Stimulated activated CD8-positive, alpha-beta memory T cell treated with anti-CD3 and anti-CD28 coated beads, Interleukin-7, amount 100 ng/mL, for 1 hour (primary cell): ENCODE measurements around the gene CNNM4.

Source experiments
- DNase-seq, 2 donors: peaks; one replicate each; pipeline ENCODE4 v3.0.0-alpha.2; 2020; ENCODE audit warnings: low read depth in 2 of 2

CNNM4 gene

DNA sequence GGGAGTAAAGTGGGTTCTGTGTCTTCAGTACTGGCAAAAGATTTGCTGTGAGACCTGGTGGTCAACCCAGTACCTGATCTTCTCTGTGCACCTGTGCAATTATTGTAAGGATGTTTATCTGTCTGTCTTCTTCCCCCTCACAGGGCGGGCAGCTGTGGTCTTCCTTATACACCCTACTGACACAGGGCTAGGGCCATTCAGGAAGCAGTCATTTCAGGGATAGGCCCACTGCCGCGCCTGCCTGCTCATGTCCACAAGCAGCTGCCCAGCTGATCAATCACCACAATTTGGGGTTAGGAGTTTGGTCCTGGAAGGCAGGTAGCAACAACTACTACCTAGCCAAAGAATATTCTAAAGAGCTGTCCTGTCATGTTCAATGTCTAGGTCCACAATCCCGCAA, 1.2 kb upstream of the CNNM4 start:
- DNase-seq, result no peak

DNA sequence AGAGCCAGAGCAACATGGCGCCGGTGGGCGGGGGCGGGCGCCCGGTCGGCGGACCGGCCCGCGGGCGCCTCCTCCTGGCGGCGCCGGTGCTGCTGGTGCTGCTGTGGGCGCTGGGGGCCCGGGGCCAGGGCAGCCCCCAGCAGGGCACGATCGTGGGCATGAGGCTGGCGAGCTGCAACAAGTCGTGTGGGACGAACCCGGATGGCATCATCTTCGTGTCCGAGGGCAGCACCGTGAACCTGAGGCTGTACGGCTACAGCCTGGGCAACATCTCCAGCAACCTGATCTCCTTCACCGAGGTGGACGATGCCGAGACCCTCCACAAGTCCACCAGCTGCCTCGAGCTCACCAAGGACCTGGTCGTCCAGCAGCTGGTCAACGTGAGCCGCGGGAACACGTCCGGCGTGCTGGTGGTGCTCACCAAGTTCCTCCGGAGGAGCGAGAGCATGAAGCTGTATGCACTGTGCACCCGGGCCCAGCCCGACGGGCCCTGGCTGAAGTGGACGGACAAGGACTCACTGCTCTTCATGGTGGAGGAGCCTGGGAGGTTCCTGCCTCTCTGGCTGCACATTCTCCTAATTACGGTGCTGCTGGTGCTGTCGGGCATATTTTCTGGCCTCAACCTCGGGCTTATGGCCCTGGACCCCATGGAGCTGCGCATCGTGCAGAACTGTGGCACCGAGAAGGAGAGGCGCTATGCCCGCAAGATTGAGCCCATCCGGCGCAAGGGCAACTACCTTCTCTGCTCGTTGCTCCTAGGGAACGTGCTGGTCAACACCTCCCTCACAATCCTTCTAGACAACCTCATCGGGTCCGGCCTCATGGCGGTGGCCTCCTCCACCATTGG, 507 bp downstream of the CNNM4 start:
- DNase-seq, result no peak

DNA sequence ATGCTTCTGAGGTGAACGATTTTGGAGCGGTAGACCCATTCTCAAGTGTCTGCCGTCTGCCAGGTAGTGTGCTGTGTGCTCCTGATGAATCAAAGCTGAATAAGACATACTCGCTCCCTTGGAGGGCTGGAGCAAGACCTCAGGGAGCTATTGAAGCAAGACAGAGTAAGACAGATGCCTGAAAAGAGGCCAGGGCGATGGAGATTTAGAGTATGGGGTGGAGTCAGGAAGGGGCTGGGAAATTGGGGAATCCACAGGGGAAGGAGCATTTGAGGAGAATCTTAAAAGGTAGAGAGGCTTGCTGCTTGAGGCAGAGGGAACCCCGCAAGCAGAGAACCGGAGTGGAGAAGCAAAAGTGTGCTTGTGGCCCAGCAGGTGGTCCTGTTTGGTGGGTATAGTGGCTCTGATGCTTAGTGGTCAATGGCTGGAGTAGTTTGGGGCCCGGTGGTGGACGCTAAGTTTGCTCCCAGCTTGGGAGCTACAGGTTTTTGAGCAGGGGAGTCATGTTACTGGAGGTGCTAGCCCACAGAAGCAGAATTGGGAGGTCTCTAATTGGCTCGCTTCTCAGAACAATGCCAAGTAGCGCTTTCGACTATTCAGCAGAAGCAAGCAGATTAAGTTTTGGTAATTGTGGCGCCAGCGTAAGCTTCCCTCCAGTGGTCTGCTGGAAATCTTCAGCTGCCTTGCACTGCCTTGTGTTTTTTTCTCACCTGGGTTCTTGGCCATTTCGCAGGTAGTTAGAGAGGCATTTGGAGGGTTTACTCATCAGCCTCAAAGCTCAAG, 2.0 kb downstream of the CNNM4 start:
- DNase-seq, result no peak

GRCh38 chr2:96763511-96764252, 3.0 kb downstream of the CNNM4 start:
- no peak for DNase-seq

- no peak for DNase-seq
Measured at GRCh38 chr2:96764253-96764637, 3.5 kb downstream of the CNNM4 start.

DNA sequence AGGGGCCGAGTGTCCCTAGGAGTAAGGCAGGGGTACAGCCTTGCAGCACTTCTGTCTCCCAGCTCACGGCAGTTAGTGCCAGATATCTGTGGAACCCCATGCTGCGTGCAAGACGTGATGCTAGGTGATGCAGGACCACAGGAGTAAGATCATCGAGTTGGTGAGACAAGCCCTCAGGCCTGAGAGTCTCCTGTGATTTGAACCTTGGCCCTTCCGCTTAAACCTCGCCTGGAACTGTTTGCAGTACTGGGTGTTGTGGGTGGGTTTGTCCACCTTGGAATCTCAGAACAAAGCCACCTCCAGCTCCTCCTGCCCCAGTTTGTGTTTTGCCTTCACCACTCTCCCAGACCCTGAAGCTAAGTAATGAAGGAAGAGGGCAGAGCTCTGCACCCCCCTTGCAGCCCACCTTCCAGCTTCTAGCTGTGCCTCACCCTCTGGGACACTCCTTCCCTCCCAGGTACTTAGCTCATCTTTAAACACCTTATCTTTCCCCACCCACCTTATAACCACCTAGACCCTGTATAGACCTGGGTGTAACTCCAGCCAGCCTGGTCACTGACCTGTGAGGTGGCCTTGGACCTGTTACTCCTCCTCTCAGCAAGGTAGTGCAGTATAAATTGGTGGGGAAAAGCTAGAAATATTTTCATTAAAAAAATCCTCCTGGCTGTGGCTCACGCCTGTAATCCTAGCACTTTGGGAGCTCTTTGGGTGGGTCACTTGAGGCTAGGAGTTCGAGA, 6.6 kb downstream of the CNNM4 start:
- no peak for DNase-seq

- no peak for DNase-seq
Measured at GRCh38 chr2:96768083-96768561, 7.4 kb downstream of the CNNM4 start.

DNA sequence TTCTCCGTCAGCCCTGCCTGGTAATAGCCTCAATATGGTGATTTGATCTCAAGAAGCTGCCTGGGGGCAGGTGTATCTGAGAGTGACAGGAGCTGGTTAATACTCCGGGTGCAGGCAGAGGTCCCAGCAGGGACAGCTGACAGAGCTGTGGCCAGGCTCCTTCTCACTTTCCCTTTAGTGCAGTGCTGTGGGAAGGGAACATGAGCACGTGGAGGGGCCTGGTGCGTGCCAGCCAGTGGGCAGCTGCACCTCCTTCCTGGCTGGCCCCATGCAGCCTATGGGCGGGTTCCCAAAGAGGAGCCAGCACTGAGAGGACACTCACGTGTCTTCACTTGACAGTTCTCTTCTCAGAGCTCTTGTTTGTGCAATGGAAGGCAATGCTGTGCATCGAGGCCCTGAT, 9.1 kb downstream of the CNNM4 start:
- DNase-seq, result no peak

DNA sequence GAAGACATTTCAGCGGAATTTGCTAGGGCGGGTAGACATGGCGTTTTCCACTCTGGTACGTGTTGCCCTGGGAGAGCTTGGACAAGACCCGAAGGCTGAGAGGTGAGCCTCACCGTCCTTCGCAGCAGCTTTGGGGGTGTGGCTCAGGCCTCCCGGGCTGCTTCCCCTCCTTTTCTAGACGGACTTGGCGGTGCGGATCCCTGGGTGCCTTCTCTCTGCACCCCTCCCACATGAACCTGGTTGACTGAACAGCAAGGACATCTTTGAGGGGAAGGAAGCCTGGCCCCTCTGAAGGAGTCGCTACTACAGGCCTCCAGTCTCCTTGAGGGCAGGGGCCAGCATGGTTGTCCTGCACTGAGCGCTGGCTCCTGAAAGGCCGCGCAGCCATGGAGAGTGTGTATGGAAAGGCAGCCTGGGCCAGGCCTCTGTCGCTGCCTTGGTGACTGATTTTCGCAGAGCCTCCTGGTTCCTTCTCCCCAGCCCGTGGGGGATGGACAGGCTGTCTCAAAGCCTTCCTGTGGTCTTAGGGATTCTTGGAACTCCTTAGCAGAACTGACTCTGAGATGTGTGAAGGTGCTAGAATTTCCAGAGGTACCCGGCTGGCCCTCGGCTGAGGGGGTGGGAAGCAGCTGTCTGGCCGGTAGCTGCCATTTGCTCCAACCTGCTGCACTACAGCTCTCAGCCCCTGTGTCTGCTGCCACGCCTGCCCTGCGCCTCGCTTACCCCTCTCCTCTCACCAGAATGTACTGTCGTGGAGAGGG, 9.9 kb downstream of the CNNM4 start:
- DNase-seq, result no peak

DNA sequence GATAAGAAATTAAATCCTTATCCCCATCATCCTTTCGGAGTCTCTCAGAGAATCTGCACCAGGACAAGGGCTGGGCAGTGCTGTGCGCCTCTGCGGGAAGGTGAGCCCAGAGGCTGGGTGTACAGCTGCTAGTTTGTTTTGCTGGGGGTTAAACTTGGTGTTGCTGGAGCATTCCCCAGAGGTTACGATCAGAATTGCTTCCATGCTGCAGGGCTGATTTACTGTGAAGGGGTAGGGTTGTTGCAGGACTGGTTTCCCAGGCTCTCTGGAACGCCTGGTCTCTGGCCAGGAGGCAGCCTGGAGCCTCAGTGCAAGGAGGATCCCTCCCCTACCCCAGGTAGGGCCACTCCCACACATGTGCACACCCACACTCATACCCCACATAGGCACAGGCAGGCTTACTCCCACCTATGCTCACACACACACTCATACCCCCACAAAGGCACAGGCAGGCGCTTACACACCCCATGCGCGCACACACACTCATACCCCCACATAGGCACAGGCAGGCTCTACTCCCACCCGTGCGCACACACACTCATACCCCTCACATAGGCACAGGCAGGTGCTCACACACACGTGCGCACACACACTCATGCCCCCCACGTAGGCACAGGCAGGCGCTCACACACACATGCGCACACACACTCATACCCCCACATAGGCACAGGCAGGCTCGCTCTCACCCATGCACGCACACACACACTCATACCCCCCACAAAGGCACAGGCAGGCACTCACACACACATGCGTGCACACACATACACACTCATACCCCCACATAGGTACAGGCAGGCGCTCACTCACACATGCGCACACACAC, 11.3 kb downstream of the CNNM4 start:
- no peak for DNase-seq

DNA sequence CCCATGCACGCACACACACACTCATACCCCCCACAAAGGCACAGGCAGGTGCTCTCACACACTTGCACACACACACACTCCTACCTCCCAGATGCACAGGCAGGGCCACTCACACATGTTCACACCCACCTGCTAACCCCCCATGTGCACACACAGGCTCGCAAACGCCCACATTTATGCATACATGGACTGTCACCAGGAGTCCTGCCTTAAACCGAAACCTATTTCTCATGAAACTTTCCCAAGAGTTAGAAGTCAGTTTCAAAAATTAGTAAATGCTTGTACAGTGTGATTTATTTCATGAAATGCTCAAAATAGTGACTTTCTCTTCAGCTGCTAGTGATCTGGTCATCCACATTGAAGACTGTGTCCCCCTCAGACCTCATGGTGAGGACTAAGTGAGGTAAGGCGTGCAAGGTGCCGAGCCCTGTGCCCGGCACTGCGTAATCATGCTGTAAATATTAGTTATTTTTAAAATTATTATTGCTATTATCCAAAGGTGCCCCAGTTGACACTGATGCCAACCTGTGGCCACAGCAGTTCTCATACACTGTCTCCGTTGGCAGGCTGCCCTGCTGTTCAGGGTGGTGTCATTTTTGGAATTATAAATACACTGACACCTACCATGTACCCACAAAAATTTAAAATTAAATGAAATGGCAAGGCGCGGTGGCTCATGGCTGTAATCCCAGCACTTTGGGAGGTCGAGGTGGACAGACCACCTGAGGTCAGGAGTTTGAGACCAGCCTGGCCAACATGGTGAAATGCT, 12.4 kb downstream of the CNNM4 start:
- no peak for DNase-seq

- no peak for DNase-seq
Measured at GRCh38 chr2:96773922-96774321, 13.2 kb downstream of the CNNM4 start.

DNA sequence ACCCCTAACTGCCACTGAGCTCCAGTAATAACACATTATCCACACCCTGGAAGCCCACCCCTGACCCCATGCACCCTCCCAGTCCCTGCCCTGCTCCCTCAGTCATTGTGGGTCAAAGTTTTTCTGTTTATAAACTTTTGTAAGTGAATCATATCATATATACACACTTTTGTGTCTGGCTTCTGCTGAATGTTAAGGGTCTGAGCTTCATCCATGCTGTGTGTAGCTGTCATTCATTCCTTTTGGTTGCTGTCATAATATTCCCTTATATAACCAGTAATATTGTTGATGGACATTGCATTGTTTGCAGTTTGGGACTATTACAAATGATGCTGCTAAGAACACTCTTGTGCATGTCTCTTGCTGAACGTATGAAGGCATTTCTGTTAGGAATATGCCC, 14.5 kb downstream of the CNNM4 start:
- DNase-seq, result no peak

DNA sequence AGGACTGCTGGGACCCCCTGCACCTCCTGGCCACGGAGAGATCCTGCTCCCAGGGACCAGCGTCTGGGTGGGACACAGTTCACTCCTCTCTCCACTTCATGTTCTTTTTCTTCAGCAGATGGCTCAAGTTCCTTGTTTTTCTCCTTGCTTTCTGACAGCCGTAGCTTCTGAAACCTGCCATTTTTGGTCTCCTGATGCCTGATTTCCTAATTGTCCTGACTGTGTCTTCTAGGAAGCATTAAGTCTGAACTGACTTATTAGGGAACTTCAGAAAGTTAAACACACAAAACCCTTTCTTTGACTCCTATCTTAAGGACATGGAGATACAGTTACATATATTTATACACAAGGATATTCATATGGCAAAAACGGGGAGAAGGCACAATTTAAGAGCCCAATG, 22.7 kb downstream of the CNNM4 start:
- DNase-seq, result no peak

DNA sequence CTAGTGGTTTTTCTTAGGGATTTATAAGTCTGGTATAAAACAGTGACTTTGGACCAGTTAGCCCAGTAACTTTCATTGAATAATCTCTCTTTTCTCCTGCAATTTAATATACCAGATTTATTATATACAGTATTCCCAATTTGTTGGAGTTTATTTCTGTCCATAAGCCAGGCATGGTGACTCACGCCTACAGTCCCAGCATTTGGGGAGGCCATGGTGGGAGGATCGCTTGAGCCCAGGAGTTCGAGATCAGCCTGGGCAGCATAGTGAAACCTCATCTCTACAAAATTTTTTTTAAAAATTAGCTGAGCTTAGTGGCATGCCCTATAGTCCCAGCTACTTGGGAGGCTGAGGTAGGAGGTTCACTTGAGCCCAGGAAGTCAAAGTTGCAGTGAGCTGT, 26.7 kb downstream of the CNNM4 start:
- no peak for DNase-seq

- DNase-seq, result no peak
Measured at GRCh38 chr2:96788442-96789244, 27.9 kb downstream of the CNNM4 start.

GRCh38 chr2:96789245-96789617, 28.5 kb downstream of the CNNM4 start:
- DNase-seq, result no peak
